ENCODE measurements around the gene GRB2. TPM values are rescaled to one million over a fixed set of nuclear protein-coding genes. Genes with fewer than 3 reads are reported as not detected.

Gene GRB2
- total and polyA plus RNA-seq, 3 donors from 2014 or later, result 54.6 to 78.9 (median 61.8) TPM

DNA sequence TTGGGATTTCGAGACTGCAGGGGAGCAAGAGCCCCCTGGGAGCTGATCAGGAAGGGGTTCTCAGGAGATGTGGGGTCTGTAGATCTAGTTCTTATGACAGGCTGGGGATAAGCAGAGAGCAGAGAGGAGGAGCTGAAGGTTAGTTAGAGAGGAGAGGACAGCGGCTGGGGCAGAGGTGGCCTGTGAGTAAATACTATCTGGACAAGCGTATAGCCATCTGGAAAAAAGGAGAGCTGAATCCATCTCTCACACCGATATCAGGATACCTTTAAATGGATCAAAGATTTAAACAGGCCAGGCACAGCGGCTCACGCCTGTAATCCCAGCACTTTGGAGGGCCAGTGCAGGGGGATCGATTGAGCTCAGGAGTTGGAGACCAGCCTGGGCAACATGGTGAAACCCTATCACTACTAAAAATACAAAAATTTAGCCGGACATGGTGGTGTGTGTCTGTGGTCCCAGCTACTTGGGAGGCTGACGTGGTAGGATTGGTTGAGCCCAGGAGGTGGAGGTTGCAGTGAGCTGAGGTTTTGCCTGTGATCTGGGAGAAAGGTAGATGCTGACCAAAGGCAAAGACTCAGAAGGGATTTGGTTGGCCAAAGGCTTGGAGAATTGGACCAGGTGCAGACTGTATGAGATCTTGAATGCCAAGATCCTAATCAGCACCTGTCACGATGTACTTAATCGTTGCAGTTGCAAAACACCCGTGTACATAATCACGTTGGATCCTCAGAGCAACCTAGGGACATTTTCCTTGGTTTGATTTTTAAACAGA is 97.3 kb downstream of the GRB2 start:
- TF ChIP-seq CTCF (IDR thresholded peaks at IDR 0.05), result no peak
- TF ChIP-seq POLR2A (IDR thresholded peaks at IDR 0.05), result no peak
- Histone ChIP-seq H3K4me3 (no peak overlapping the region), H3K27me3 (no peaks in the 10 kb centered on the region), H3K9me3 (no peaks in the 10 kb centered on the region), H3K27ac (no peak overlapping the region), H3K4me1 (no peaks in the 10 kb centered on the region), H3K36me3 (ENCODE audit: low read depth, missing control alignments) (no peaks in the 10 kb centered on the region)
- intact Hi-C loops (cut with DNase I; ENCODE audit: low total_unique reads), result no loop called here
- no peak for DNase-seq
- WGBS, 2 donors, result 85 to 89% methylated on average over 12 to 13 of the region's 13 CpGs

- WGBS, 2 donors, result 87 to 89% methylated on average over 16 to 17 of the region's 17 CpGs
- Histone ChIP-seq H3K36me3 (ENCODE audit: low read depth, missing control alignments) (no peaks in the 10 kb centered on the region), H3K27ac (no peak overlapping the region), H3K4me1 (no peaks in the 10 kb centered on the region), H3K4me3 (no peak overlapping the region), H3K9me3 (no peaks in the 10 kb centered on the region), H3K27me3 (no peaks in the 10 kb centered on the region)
- no peak for TF ChIP-seq CTCF (IDR thresholded peaks at IDR 0.05)
- TF ChIP-seq POLR2A (IDR thresholded peaks at IDR 0.05), result no peak
- no peak for DNase-seq
- intact Hi-C loops (cut with DNase I; ENCODE audit: low total_unique reads), result no loop called here
Observed at GRCh38 chr17:75301502-75302206, 103.8 kb downstream of the GRB2 start.

GRCh38 chr17:75301049-75301448 is 104.4 kb downstream of the GRB2 start:
- 77 to 83% methylated on average over 9 of the region's 9 CpGs for WGBS, 2 donors
- H3K36me3 ChIP-seq (ENCODE audit: low read depth, missing control alignments), result no peaks in the 10 kb centered on the region
- H3K4me3 ChIP-seq, result no peak overlapping the region
- no peak overlapping the region for H3K27ac ChIP-seq
- no peaks in the 10 kb centered on the region for H3K27me3 ChIP-seq
- no peak for DNase-seq
- H3K4me1 ChIP-seq, result peaks cover under 1% of the 10 kb centered on the region
- no peaks in the 10 kb centered on the region for H3K9me3 ChIP-seq
- no peak for TF ChIP-seq POLR2A (IDR thresholded peaks at IDR 0.05)
- no peak for TF ChIP-seq CTCF (IDR thresholded peaks at IDR 0.05)
- intact Hi-C loops (cut with DNase I; ENCODE audit: low total_unique reads), result no loop called here

DNA sequence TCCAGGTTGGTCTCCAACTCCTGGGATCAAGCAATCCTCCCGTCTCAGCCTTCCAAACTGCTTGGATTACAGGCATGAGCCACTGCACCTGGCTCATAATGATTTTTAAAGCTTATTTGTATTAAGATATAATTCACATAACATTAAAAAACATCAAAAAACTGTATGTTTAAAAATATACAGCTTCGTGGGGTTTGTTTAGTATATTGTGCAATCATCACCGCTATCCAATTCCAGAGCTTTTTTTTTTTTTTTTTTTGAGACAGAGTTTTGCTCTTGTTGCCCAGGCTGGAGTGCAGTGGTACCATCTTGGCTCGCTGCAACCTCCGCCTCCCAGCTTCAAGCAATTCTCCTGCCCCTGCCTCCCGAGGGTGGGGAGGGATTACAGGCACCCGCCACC is 105.2 kb downstream of the GRB2 start:
- Histone ChIP-seq H3K9me3 (no peaks in the 10 kb centered on the region), H3K4me1 (peaks cover 8% of the 10 kb centered on the region), H3K4me3 (no peak overlapping the region), H3K36me3 (ENCODE audit: low read depth, missing control alignments) (no peaks in the 10 kb centered on the region), H3K27ac (no peak overlapping the region), H3K27me3 (no peaks in the 10 kb centered on the region)
- DNase-seq, result no peak
- no peak for TF ChIP-seq CTCF (IDR thresholded peaks at IDR 0.05)
- TF ChIP-seq POLR2A (IDR thresholded peaks at IDR 0.05), result no peak
- WGBS, 2 donors, result 75 to 84% methylated on average over 7 of the region's 7 CpGs
- intact Hi-C loops (cut with DNase I; ENCODE audit: low total_unique reads), result no loop called here
